MM.1S (cell line): Measurements from ENCODE around the gene CCNF.

Source experiments
- DNase-seq: peaks from one replicate; pipeline ENCODE4 v3.0.0-alpha.2; 2015
- H2AFZ ChIP-seq: fragments of 300-600 bp; sonication (generic); 2 replicates; pipeline ENCODE4 v1.6.0; 2016; ENCODE audit warnings: antibody characterized with exemption, low read length
- H3F3A ChIP-seq: fragments of 300-600 bp; sonication (generic); 2 replicates; pipeline ENCODE4 v1.6.1; 2016; ENCODE audit warnings: mild to moderate bottlenecking, antibody characterized with exemption, low read length, moderate library complexity, mixed read lengths; ENCODE audit not compliant: insufficient read depth
- H3K27ac ChIP-seq: fragments of 300-600 bp; sonication (generic); 2 replicates; pipeline ENCODE4 v1.5.1; 2016; ENCODE audit warnings: mild to moderate bottlenecking, low read length
- H3K27me3 ChIP-seq: fragments of 300-600 bp; sonication (generic); replicated peaks from 2 replicates; pipeline ENCODE4 v1.6.0; 2016; ENCODE audit warnings: low read length; ENCODE audit not compliant: insufficient read depth
- H3K36me3 ChIP-seq: fragments of 300-600 bp; sonication (generic); replicated peaks from 2 replicates; pipeline ENCODE4 v1.6.1; 2016; ENCODE audit warnings: mild to moderate bottlenecking, low read length, mixed read lengths; ENCODE audit not compliant: insufficient read depth
- H3K4me1 ChIP-seq: fragments of 300-600 bp; sonication (generic); 2 replicates; pipeline ENCODE4 v1.6.1; 2016; ENCODE audit warnings: low read length, mixed read lengths
- H3K4me2 ChIP-seq: fragments of 300-600 bp; sonication (generic); 2 replicates; pipeline ENCODE4 v1.6.0; 2016; ENCODE audit warnings: low read depth, low read length
- H3K4me3 ChIP-seq: fragments of 300-600 bp; sonication (generic); 2 replicates; pipeline ENCODE4 v1.5.1; 2016; ENCODE audit warnings: low read length, mixed read lengths
- H3K79me2 ChIP-seq: fragments of 300-600 bp; sonication (generic); 2 replicates; pipeline ENCODE4 v1.6.1; 2016; ENCODE audit warnings: mixed run types, low read length, mixed read lengths
- H3K9ac ChIP-seq: fragments of 300-600 bp; sonication (generic); 2 replicates; pipeline ENCODE4 v1.6.1; 2016; ENCODE audit warnings: low read length, mixed read lengths
- H3K9me2 ChIP-seq: fragments of 300-600 bp; sonication (generic); replicated peaks from 2 replicates; pipeline ENCODE4 v1.6.1; 2016; ENCODE audit warnings: mild to moderate bottlenecking, low read length, mixed read lengths; ENCODE audit not compliant: insufficient read depth
- H3K9me3 ChIP-seq: fragments of 300-600 bp; sonication (generic); replicated peaks from 2 replicates; pipeline ENCODE4 v1.6.1; 2016; ENCODE audit warnings: mild to moderate bottlenecking, low read length, mixed read lengths; ENCODE audit not compliant: insufficient read depth
- H4K20me1 ChIP-seq: fragments of 300-600 bp; sonication (generic); 2 replicates; pipeline ENCODE4 v1.6.1; 2016; ENCODE audit warnings: mild to moderate bottlenecking, low read length, moderate library complexity, mixed read lengths; ENCODE audit not compliant: insufficient read depth
- EZH2 ChIP-seq: fragments of 300-600 bp; sonication (generic); optimal IDR thresholded peaks from 2 replicates; pipeline ENCODE3; 2017; ENCODE audit warnings: low read depth, mild to moderate bottlenecking, antibody characterized with exemption, low read length, mixed read lengths
- EZH2phosphoT487 ChIP-seq: fragments of 300-600 bp; sonication (generic); IDR thresholded peaks from 2 replicates; pipeline ENCODE4 v1.6.1; 2018; ENCODE audit warnings: antibody characterized with exemption, low read length
- TF ChIP-seq, protein P1 (sequence below): fragments of 300-600 bp; sonication (generic); IDR thresholded peaks from 2 replicates; pipeline ENCODE4 v1.5.1; 2016; ENCODE audit warnings: antibody characterized with exemption, low read length, mixed read lengths

Gene CCNF

DNA sequence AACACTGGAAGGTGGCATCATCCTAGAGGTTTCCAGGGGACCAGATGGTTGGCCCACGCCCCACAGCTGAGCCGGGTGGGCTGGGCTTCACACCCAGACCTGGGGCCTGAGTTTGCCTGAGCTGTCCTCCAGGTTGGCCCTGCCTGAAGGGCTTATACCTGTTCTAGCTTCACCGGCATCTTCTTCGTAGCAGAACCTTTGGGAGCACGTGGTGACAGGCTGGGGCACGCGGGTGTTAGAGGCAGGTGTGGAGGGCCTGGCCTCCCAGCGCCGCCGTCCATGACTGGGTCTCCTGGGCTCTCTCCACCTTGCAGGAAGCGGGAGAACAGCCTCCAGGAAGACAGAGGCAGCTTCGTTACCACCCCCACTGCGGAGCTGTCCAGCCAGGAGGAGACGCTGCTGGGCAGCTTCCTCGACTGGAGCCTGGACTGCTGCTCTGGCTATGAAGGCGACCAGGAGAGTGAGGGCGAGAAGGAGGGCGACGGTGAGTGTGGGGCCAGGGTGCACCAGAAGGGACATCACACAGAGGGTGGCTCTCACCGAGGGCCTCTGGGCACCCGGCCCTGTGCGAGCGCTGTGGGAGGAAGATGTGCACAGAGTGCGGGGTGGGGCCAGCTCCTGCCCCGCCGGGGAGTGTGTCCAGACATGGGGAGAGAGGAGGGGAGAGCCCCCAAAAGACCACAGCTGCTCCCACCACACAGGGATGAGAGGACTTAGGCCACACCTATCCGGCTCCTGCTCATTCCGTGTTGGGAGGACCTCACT is 26.0 kb downstream of the CCNF start:
- H3K36me3 ChIP-seq: no peaks in the 10 kb centered on the region; the same call in 1 of the 2 replicates
- H3K27me3 ChIP-seq: no peaks in the 10 kb centered on the region
- H3K9me2 ChIP-seq: no peaks in the 10 kb centered on the region
- no peaks in the 10 kb centered on the region for H4K20me1 ChIP-seq
- peaks cover 21% of the 10 kb centered on the region for H3F3A ChIP-seq
- H3K27ac ChIP-seq: no peak overlapping the region
- H2AFZ ChIP-seq: no peak overlapping the region
- H3K9me3 ChIP-seq: no peaks in the 10 kb centered on the region
- no peak for DNase-seq
- no peak overlapping the region for H3K4me3 ChIP-seq
- no peak overlapping the region for H3K4me2 ChIP-seq
- TF ChIP-seq EZH2 (no peak), EZH2phosphoT487 (no peak)
- TF ChIP-seq, protein P1, sequence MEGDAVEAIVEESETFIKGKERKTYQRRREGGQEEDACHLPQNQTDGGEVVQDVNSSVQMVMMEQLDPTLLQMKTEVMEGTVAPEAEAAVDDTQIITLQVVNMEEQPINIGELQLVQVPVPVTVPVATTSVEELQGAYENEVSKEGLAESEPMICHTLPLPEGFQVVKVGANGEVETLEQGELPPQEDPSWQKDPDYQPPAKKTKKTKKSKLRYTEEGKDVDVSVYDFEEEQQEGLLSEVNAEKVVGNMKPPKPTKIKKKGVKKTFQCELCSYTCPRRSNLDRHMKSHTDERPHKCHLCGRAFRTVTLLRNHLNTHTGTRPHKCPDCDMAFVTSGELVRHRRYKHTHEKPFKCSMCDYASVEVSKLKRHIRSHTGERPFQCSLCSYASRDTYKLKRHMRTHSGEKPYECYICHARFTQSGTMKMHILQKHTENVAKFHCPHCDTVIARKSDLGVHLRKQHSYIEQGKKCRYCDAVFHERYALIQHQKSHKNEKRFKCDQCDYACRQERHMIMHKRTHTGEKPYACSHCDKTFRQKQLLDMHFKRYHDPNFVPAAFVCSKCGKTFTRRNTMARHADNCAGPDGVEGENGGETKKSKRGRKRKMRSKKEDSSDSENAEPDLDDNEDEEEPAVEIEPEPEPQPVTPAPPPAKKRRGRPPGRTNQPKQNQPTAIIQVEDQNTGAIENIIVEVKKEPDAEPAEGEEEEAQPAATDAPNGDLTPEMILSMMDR: no peak
- H3K9ac ChIP-seq: no peak overlapping the region
- H3K79me2 ChIP-seq: peaks cover 1% of the 10 kb centered on the region
- H3K4me1 ChIP-seq: peaks cover 8% of the 10 kb centered on the region; the same call in 1 of the 2 replicates

DNA sequence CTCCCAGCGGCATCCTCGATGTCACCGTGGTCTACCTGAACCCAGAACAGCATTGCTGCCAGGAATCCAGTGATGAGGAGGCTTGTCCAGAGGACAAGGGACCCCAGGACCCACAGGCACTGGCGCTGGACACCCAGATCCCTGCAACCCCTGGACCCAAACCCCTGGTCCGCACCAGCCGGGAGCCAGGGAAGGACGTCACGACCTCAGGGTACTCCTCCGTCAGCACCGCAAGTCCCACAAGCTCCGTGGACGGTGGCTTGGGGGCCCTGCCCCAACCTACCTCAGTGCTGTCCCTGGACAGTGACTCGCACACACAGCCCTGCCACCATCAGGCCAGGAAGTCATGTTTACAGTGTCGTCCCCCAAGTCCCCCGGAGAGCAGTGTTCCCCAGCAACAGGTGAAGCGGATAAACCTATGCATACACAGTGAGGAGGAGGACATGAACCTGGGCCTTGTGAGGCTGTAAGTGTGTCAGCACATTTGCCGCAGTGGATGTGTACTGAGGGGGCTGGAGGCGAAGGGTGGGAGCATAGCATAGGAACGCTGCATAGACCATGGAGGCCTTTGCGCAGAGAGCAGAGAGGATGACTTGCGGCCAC is 27.4 kb downstream of the CCNF start:
- TF ChIP-seq, protein P1: no peak
- TF ChIP-seq EZH2 (no peak), EZH2phosphoT487 (no peak)

DNA sequence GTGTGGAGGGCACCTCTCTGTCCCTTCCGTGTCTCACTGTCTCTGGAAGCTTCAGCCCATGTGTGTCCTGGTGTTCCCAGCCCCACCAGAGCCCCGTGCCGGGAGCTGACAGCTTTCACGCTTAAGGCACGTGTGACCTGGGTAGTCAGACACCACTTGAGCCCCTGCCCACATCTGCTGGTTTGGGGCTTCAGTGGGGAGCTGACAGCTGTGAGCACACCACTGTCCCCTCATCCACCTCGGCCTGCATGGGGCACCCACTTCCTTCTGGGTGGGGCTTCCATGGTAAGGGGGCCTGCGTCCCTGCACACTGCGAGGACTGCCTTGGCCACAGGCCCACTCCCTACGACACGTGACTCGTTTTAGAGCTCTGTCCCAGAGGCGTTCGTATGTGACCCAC is 28.0 kb downstream of the CCNF start:
- no peak overlapping the region for H3K4me2 ChIP-seq
- H3K4me1 ChIP-seq: peaks cover 15% of the 10 kb centered on the region
- H3K27me3 ChIP-seq: no peaks in the 10 kb centered on the region
- H4K20me1 ChIP-seq: no peaks in the 10 kb centered on the region
- no peak overlapping the region for H2AFZ ChIP-seq
- no peaks in the 10 kb centered on the region for H3K9me3 ChIP-seq
- H3K36me3 ChIP-seq: no peaks in the 10 kb centered on the region; the same call in 1 of the 2 replicates
- no peak for DNase-seq
- no peak overlapping the region for H3K4me3 ChIP-seq
- H3K27ac ChIP-seq: no peak overlapping the region
- no peaks in the 10 kb centered on the region for H3K9me2 ChIP-seq
- H3F3A ChIP-seq: peaks cover 21% of the 10 kb centered on the region
- TF ChIP-seq EZH2 (no peak), EZH2phosphoT487 (no peak)
- TF ChIP-seq, protein P1: no peak
- peaks cover 14% of the 10 kb centered on the region for H3K79me2 ChIP-seq
- H3K9ac ChIP-seq: no peak overlapping the region

More for the DNA sequence above, 27.4 kb downstream of the CCNF start:
- H3K9me2 ChIP-seq: no peaks in the 10 kb centered on the region
- H4K20me1 ChIP-seq: no peaks in the 10 kb centered on the region
- peaks cover 15% of the 10 kb centered on the region for H3K4me1 ChIP-seq
- H2AFZ ChIP-seq: no peak overlapping the region
- H3K4me3 ChIP-seq: no peak overlapping the region
- H3K27ac ChIP-seq: no peak overlapping the region
- H3F3A ChIP-seq: peaks cover 21% of the 10 kb centered on the region
- H3K9ac ChIP-seq: no peak overlapping the region
- H3K9me3 ChIP-seq: no peaks in the 10 kb centered on the region
- H3K27me3 ChIP-seq: no peaks in the 10 kb centered on the region
- H3K36me3 ChIP-seq: no peaks in the 10 kb centered on the region; the same call in 1 of the 2 replicates
- DNase-seq: no peak
- no peak overlapping the region for H3K4me2 ChIP-seq
- H3K79me2 ChIP-seq: peaks cover 14% of the 10 kb centered on the region
